GM18907 (cell line): ENCODE measurements around the gene GLRX5.

Source experiments
- ATAC-seq: cut with Tn5 transposase; IDR thresholded peaks from one replicate; pipeline ENCODE4 v1.9.1; 2021; ENCODE audit warnings: mild to moderate bottlenecking, moderate library complexity; ENCODE audit not compliant: unreplicated experiment

GLRX5 gene

GRCh38 chr14:95515596-95516552, 19.0 kb upstream of the GLRX5 start:
- peak; percentile 83 for ATAC-seq

- ATAC-seq: peak; percentile 45
Observed at GRCh38 chr14:95516554-95517181, 18.2 kb upstream of the GLRX5 start, which contains the start of gene SYNE3. Gene SYNE3, minus strand, starts transcription at chr14:95516650. Its CDS starts 40,829 bp downstream, at chr14:95475821.

- peak; percentile 28 for ATAC-seq
Observed at GRCh38 chr14:95518045-95518751, 16.7 kb upstream of the GLRX5 start.

GRCh38 chr14:95519699-95520098, 15.2 kb upstream of the GLRX5 start:
- ATAC-seq: no peak

GRCh38 chr14:95520346-95520745, 14.5 kb upstream of the GLRX5 start:
- no peak for ATAC-seq

GRCh38 chr14:95521001-95521400, 13.8 kb upstream of the GLRX5 start:
- ATAC-seq: no peak

- no peak for ATAC-seq
Observed at GRCh38 chr14:95522116-95522515, 12.7 kb upstream of the GLRX5 start.

- ATAC-seq: no peak
Observed at GRCh38 chr14:95522556-95522955, 12.3 kb upstream of the GLRX5 start.

- ATAC-seq: no peak
Observed at GRCh38 chr14:95523051-95523814, 11.6 kb upstream of the GLRX5 start.

GRCh38 chr14:95523815-95524448, 10.9 kb upstream of the GLRX5 start:
- no peak for ATAC-seq

GRCh38 chr14:95524706-95525512, 9.9 kb upstream of the GLRX5 start:
- ATAC-seq: no peak

- ATAC-seq: no peak
Observed at GRCh38 chr14:95525999-95526398, 8.9 kb upstream of the GLRX5 start.

GRCh38 chr14:95526483-95527386, 8.1 kb upstream of the GLRX5 start:
- ATAC-seq: no peak

GRCh38 chr14:95527387-95528002, 7.4 kb upstream of the GLRX5 start:
- no peak for ATAC-seq

GRCh38 chr14:95529216-95529615, 5.6 kb upstream of the GLRX5 start:
- ATAC-seq: no peak

- no peak for ATAC-seq
Observed at GRCh38 chr14:95530473-95531276, 4.2 kb upstream of the GLRX5 start.

- ATAC-seq: no peak
Observed at GRCh38 chr14:95531473-95531872, 3.4 kb upstream of the GLRX5 start.
